GM23338 (cell line): ENCODE results near the gene CASKIN2. TPM values are rescaled to one million over a fixed set of nuclear protein-coding genes. Genes with fewer than 3 reads are reported as not detected.
A peak's percentile ranks its signal among the peaks of the same experiment; 100 is the strongest.

Experiments
- ATAC-seq: fragments of 200-7000 bp; cut with Tn5 transposase; 3 replicates; pipeline ENCODE4 v1.9.1; 2020
- DNase-seq: peaks from one replicate; pipeline ENCODE4 v3.0.0-alpha.2; 2015; ENCODE audit warnings: low spot score
- H2AFZ ChIP-seq: fragments of 200-600 bp; sonication (generic); 2 replicates; pipeline ENCODE4 v1.8.0; 2016; ENCODE audit warnings: antibody characterized with exemption, mild to moderate bottlenecking, moderate library complexity
- H3F3A ChIP-seq: fragments of 200-600 bp; sonication (generic); replicated peaks from 2 replicates; pipeline ENCODE4 v1.8.0; 2017; ENCODE audit warnings: antibody characterized with exemption, mixed run types, low read depth
- H3K27ac ChIP-seq: fragments of 200-600 bp; sonication (generic); 2 replicates; pipeline ENCODE4 v1.6.1; 2016; ENCODE audit warnings: low read depth
- H3K27me3 ChIP-seq: fragments of 200-600 bp; sonication (generic); 2 replicates; pipeline ENCODE4 v1.8.0; 2016; ENCODE audit warnings: mild to moderate bottlenecking, mixed run types, moderate library complexity; ENCODE audit not compliant: insufficient read depth
- H3K36me3 ChIP-seq: fragments of 200-600 bp; sonication (generic); 2 replicates; pipeline ENCODE4 v1.8.0; 2016; ENCODE audit warnings: mild to moderate bottlenecking; ENCODE audit not compliant: insufficient read depth
- H3K4me1 ChIP-seq: fragments of 200-600 bp; sonication (generic); 2 replicates; pipeline ENCODE4 v1.8.0; 2016; ENCODE audit warnings: mild to moderate bottlenecking, moderate library complexity; ENCODE audit not compliant: insufficient read depth
- H3K4me2 ChIP-seq: fragments of 200-600 bp; sonication (generic); 2 replicates; pipeline ENCODE4 v1.7.1; 2017; ENCODE audit warnings: mixed run types
- H3K4me3 ChIP-seq: fragments of 200-600 bp; sonication (generic); 2 replicates; pipeline ENCODE4 v1.6.1; 2016; ENCODE audit warnings: mixed run types
- H3K79me2 ChIP-seq: fragments of 200-600 bp; sonication (generic); replicated peaks from 2 replicates; pipeline ENCODE4 v1.8.0; 2017; ENCODE audit warnings: mild to moderate bottlenecking; ENCODE audit not compliant: insufficient read depth
- H3K9me2 ChIP-seq: fragments of 200-600 bp; sonication (generic); 2 replicates; pipeline ENCODE4 v1.8.0; 2017; ENCODE audit not compliant: insufficient read depth
- H4K20me1 ChIP-seq: fragments of 200-600 bp; sonication (generic); replicated peaks from 2 replicates; pipeline ENCODE4 v1.8.0; 2017; ENCODE audit warnings: mild to moderate bottlenecking; ENCODE audit not compliant: insufficient read depth
- H3K27ac Mint-ChIP-seq: 2 replicates; pipeline ENCODE4 v1.8.0; 2020; ENCODE audit warnings: inconsistent platforms, mild to moderate bottlenecking, moderate library complexity, mixed read lengths
- H3K27me3 Mint-ChIP-seq: 3 replicates; pipeline ENCODE4 v1.8.0; 2022; ENCODE audit warnings: low read depth, mild to moderate bottlenecking, moderate library complexity, mixed read lengths, inconsistent platforms; ENCODE audit not compliant: insufficient read depth, poor library complexity
- H3K36me3 Mint-ChIP-seq: 3 replicates; pipeline ENCODE4 v1.8.0; 2021; ENCODE audit warnings: low read depth, mild to moderate bottlenecking, inconsistent platforms, moderate library complexity, mixed read lengths
- H3K4me1 Mint-ChIP-seq: 3 replicates; pipeline ENCODE4 v1.8.0; 2020; ENCODE audit warnings: mild to moderate bottlenecking, inconsistent platforms, mixed read lengths
- H3K4me3 Mint-ChIP-seq: 3 replicates; pipeline ENCODE4 v1.8.0; 2021; ENCODE audit warnings: moderate library complexity, mild to moderate bottlenecking, inconsistent platforms, mixed read lengths
- H3K9me3 Mint-ChIP-seq: 3 replicates; pipeline ENCODE4 v1.8.0; 2020; ENCODE audit warnings: moderate library complexity, mild to moderate bottlenecking, inconsistent platforms, mixed read lengths
- EZH2phosphoT487 ChIP-seq: fragments of 200-600 bp; sonication (generic); IDR thresholded peaks from one replicate; pipeline ENCODE4 v1.8.1; 2018; ENCODE audit warnings: antibody characterized with exemption; ENCODE audit not compliant: unreplicated experiment
- NANOG ChIP-seq: IDR thresholded peaks from 2 replicates; pipeline ENCODE4 v1.6.1; 2016; ENCODE audit warnings: antibody characterized with exemption, borderline replicate concordance
- POLR2AphosphoS5 ChIP-seq: IDR thresholded peaks from 2 replicates; pipeline ENCODE4 v1.6.1; 2016; ENCODE audit warnings: antibody characterized with exemption, low read depth
- REST ChIP-seq: IDR thresholded peaks from one replicate; pipeline ENCODE4 v1.6.1; 2018; ENCODE audit warnings: antibody characterized with exemption; ENCODE audit not compliant: unreplicated experiment
- STAT1 ChIP-seq: IDR thresholded peaks from one replicate; pipeline ENCODE4 v1.6.1; 2016; ENCODE audit warnings: antibody characterized with exemption; ENCODE audit not compliant: unreplicated experiment
- ZNF114 ChIP-seq: fragments of 250-450 bp; sonication (Bioruptor Pico); IDR thresholded peaks from 2 replicates; pipeline ENCODE4 v1.5.0; 2020; ENCODE audit warnings: mild to moderate bottlenecking, moderate library complexity
- ZNF331 ChIP-seq: fragments of 250-450 bp; sonication (Bioruptor Pico); IDR thresholded peaks from 2 replicates; pipeline ENCODE4 v1.5.0; 2020; ENCODE audit warnings: low read depth, mild to moderate bottlenecking, moderate library complexity
- polyA plus RNA-seq: library from polyadenylated mRNA; unstranded; fragments of >200 nt; fragmentation: Nextera tagmentation; extraction: Ambion mirVana; gene quantifications from 2 replicates; pipeline ENCODE4 v1.2.1, GENCODE V29; 2016
- total RNA-seq: library from RNA; depleted of rRNA; stranded (reverse); fragments of >200 nt; shearing (Covaris generic); gene quantifications from 2 replicates; pipeline ENCODE4 v1.2.3, GENCODE V29; 2014
- TF ChIP-seq, protein P1 (sequence below): fragments of 250-450 bp; sonication (Bioruptor Pico); IDR thresholded peaks from 2 replicates; pipeline ENCODE4 v1.5.0; 2020; ENCODE audit warnings: mild to moderate bottlenecking, moderate library complexity
- TF ChIP-seq, protein P2 (sequence below): IDR thresholded peaks from 2 replicates; pipeline ENCODE4 v1.6.1; 2016; ENCODE audit warnings: antibody characterized with exemption

The CASKIN2 gene
- total and polyA plus RNA-seq, 2 experiments from 2014 or later: 4.9 to 21.5 TPM

DNA sequence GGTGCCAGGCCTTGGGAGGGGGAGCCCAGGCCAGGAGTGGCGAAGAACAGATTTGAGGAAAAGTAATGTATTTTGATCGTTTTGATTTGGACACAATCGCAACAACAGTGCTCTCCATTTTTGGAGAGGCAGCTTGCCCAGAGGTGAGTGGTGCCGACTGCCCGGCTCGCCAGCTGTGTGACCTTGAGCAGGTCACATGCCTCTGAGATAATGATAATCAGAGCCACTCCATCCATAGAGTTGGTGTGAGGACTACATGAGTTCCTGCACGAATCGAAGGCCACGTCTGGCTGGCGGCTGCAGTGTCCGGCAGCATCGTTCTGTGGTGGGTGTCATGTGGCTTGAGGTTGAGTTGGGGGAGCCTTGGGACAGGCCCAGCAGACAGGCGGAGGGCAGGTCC is 30.8 kb upstream of the CASKIN2 start (continued):
- no peak for TF ChIP-seq REST

DNA sequence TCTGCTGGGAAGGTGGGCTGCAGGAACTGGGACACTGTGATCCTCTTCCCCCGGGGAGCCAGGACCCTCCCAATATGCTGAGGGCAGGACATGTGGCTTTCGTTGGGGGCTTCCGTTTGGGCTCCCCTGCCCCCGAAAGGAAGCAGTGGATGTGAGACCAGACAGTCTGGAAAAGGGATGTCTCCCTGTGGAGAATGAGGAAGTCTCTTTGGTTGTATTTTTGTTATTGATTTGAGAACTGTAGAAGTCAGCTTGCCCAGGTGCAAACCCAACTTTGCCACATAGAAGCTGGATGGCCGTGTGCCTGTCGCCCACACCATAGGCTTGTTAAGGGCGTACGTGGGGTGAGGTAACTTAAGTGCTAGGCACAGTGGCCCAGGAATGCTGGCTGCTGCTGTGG is 28.9 kb upstream of the CASKIN2 start:
- Mint-ChIP-seq H3K36me3 (no peaks in the 10 kb centered on the region), H3K4me1 (peaks cover 29% of the 10 kb centered on the region), H3K4me3 (no peak overlapping the region), H3K9me3 (no peaks in the 10 kb centered on the region), H3K27me3 (peaks cover 7% of the 10 kb centered on the region), H3K27ac (0 out of 2 replicates have a peak overlapping the region, but pooled peaks have one; percentile 48)
- H3K4me3 ChIP-seq: no peak overlapping the region
- H2AFZ ChIP-seq: no peak overlapping the region
- H3K4me2 ChIP-seq: no peak overlapping the region
- ATAC-seq (no peak), DNase-seq (no peak)
- peaks cover 6% of the 10 kb centered on the region; the same call in 1 of the 2 replicates for H4K20me1 ChIP-seq
- H3K4me1 ChIP-seq: peaks cover 5% of the 10 kb centered on the region; the same call in 1 of the 2 replicates
- H3K9me2 ChIP-seq: no peaks in the 10 kb centered on the region
- H3K36me3 ChIP-seq: no peaks in the 10 kb centered on the region
- H3F3A ChIP-seq: no peaks in the 10 kb centered on the region
- H3K27ac ChIP-seq: no peak overlapping the region
- no peaks in the 10 kb centered on the region for H3K27me3 ChIP-seq
- no peaks in the 10 kb centered on the region for H3K79me2 ChIP-seq
- TF ChIP-seq, protein P1, sequence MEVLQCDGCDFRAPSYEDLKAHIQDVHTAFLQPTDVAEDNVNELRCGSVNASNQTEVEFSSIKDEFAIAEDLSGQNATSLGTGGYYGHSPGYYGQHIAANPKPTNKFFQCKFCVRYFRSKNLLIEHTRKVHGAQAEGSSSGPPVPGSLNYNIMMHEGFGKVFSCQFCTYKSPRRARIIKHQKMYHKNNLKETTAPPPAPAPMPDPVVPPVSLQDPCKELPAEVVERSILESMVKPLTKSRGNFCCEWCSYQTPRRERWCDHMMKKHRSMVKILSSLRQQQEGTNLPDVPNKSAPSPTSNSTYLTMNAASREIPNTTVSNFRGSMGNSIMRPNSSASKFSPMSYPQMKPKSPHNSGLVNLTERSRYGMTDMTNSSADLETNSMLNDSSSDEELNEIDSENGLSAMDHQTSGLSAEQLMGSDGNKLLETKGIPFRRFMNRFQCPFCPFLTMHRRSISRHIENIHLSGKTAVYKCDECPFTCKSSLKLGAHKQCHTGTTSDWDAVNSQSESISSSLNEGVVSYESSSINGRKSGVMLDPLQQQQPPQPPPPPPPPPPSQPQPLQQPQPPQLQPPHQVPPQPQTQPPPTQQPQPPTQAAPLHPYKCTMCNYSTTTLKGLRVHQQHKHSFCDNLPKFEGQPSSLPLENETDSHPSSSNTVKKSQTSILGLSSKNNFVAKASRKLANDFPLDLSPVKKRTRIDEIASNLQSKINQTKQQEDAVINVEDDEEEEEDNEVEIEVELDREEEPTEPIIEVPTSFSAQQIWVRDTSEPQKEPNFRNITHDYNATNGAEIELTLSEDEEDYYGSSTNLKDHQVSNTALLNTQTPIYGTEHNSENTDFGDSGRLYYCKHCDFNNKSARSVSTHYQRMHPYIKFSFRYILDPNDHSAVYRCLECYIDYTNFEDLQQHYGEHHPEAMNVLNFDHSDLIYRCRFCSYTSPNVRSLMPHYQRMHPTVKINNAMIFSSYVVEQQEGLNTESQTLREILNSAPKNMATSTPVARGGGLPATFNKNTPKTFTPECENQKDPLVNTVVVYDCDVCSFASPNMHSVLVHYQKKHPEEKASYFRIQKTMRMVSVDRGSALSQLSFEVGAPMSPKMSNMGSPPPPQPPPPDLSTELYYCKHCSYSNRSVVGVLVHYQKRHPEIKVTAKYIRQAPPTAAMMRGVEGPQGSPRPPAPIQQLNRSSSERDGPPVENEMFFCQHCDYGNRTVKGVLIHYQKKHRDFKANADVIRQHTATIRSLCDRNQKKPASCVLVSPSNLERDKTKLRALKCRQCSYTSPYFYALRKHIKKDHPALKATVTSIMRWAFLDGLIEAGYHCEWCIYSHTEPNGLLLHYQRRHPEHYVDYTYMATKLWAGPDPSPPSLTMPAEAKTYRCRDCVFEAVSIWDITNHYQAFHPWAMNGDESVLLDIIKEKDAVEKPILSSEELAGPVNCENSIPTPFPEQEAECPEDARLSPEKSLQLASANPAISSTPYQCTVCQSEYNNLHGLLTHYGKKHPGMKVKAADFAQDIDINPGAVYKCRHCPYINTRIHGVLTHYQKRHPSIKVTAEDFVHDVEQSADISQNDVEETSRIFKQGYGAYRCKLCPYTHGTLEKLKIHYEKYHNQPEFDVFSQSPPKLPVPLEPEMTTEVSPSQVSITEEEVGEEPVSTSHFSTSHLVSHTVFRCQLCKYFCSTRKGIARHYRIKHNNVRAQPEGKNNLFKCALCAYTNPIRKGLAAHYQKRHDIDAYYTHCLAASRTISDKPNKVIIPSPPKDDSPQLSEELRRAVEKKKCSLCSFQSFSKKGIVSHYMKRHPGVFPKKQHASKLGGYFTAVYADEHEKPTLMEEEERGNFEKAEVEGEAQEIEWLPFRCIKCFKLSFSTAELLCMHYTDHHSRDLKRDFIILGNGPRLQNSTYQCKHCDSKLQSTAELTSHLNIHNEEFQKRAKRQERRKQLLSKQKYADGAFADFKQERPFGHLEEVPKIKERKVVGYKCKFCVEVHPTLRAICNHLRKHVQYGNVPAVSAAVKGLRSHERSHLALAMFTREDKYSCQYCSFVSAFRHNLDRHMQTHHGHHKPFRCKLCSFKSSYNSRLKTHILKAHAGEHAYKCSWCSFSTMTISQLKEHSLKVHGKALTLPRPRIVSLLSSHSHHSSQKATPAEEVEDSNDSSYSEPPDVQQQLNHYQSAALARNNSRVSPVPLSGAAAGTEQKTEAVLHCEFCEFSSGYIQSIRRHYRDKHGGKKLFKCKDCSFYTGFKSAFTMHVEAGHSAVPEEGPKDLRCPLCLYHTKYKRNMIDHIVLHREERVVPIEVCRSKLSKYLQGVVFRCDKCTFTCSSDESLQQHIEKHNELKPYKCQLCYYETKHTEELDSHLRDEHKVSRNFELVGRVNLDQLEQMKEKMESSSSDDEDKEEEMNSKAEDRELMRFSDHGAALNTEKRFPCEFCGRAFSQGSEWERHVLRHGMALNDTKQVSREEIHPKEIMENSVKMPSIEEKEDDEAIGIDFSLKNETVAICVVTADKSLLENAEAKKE (CRISPR knock-in tag): no peak
- no peak for TF ChIP-seq ZNF331 (CRISPR knock-in tag)
- no peak for TF ChIP-seq EZH2phosphoT487
- TF ChIP-seq, protein P2, sequence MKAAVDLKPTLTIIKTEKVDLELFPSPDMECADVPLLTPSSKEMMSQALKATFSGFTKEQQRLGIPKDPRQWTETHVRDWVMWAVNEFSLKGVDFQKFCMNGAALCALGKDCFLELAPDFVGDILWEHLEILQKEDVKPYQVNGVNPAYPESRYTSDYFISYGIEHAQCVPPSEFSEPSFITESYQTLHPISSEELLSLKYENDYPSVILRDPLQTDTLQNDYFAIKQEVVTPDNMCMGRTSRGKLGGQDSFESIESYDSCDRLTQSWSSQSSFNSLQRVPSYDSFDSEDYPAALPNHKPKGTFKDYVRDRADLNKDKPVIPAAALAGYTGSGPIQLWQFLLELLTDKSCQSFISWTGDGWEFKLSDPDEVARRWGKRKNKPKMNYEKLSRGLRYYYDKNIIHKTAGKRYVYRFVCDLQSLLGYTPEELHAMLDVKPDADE: no peak
- TF ChIP-seq REST: no peak
- no peak for TF ChIP-seq POLR2AphosphoS5
- TF ChIP-seq ZNF114 (CRISPR knock-in tag): no peak
- TF ChIP-seq STAT1: no peak
- TF ChIP-seq NANOG: no peak
